HG03460 (cell line): ENCODE data around the gene BMP8A.

ENCODE experiments used
- ATAC-seq: cut with Tn5 transposase; IDR thresholded peaks from one replicate; pipeline ENCODE4 v1.9.1; 2021; ENCODE audit not compliant: unreplicated experiment

The BMP8A gene

DNA sequence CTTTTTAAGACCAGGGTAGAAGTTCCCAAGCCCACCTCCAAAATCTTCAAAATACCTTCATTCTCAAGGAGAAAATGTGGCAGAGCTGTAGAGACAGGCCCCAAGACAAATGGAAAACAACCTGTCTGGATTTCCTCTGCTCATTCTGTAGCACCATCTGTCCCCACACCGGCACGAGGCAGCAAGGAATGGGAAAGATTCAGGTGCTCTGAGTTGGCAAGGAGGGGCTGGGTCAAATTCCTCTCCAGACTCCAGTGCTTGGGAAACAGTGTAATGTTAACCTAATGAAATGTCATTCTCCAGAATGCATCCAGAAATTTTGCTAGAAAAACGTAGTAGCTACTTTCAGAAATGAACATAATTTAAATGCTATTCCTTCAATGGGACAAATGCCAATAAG is 75.9 kb downstream of the BMP8A start:
- ATAC-seq, result no peak

DNA sequence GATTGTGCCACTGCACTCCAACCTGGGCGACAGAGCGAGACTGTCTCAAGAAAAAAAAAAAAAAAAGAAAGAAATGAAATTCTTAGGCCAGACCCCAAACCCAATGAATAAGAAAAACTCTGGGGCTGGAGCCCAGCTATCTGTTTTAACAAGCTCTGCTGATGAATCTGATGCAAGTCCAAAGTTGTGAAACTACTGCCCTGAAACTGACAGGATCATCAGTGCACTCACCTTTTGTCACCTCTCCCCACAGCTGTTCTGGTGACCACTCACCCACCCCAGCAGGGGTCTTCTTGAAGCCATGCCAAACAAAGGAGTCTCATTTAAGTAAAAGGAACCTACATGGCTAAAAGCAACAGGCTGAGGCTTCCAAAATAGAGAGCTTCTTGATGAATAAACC is 76.8 kb downstream of the BMP8A start:
- no peak for ATAC-seq

DNA sequence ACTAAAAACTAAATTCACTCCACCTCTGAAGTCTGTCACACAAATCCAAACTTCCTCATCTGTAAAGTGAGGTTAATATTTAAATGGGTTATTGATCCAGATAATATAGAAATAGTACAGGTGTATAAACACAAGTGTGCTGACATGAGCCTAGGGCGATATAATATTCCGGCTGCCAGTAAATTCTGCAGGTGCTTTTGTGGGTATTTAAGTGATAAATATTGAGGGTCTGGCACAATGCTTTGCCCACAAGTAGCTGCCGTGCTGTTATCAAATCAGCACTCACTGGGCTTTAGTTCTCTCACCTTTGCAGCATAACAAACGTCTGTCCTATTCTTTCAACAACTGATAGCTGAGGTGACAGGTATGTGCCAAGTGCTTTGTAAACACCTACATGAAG is 77.6 kb downstream of the BMP8A start:
- ATAC-seq, result no peak

- ATAC-seq, result no peak
Observed at GRCh38 chr1:39570477-39571177, 79.2 kb downstream of the BMP8A start.

GRCh38 chr1:39571178-39571483 is 79.7 kb downstream of the BMP8A start:
- no peak for ATAC-seq

DNA sequence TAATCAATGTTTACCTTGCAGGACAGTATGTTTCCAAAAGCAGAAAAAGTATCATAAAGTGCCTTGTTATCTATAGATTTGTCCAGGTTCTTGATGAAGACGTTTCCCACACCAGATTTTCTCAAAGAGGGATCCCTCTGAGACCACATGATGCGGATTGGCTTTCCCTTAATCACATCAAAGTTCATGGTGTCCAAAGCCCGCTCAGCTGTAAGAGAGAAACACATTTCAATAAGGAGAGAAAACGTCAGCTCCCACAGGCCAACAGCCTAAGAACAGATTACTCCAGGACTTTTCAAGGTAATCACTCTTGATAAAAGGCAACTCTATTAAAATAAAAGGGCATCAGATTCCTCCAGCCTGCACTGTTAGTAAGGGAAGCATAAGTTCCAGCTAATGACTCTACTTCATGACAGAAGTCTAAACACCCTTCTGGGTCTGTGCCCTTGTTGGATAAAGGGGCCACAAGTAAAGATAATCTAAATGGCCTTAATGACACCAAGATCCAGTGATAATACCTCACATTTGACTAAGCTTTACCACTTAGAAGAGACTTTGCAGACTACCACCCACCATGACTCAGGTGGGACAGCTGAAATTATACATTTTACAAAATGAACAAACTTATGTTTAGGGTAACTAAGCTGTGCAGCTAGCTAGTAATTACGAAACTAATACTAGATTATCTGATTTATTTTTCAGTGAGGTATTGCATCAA is 81.1 kb downstream of the BMP8A start:
- ATAC-seq, result no peak

GRCh38 chr1:39573097-39573465 is 81.6 kb downstream of the BMP8A start:
- ATAC-seq, result no peak

GRCh38 chr1:39573736-39574624 is 82.5 kb downstream of the BMP8A start:
- no peak for ATAC-seq

- ATAC-seq, result no peak
Observed at GRCh38 chr1:39574646-39575045, 83.2 kb downstream of the BMP8A start.
